OCI-M2 (cell line): ENCODE results near the gene VASH2.

Experiments used
- DNase-seq: peaks from one replicate; lab custom pipeline; 2025; ENCODE audit not compliant: unreplicated experiment; lab: John Stamatoyannopoulos, UW

The VASH2 gene

GRCh38 chr1:212930986-212931678 is 19.2 kb upstream of the VASH2 start:
- DNase-seq, result no peak

- no peak for DNase-seq
These were observed 16.4 kb upstream of the VASH2 start for GRCh38 chr1:212933815-212934471.

GRCh38 chr1:212935387-212935981 is 14.9 kb upstream of the VASH2 start:
- DNase-seq, result no peak

- no peak for DNase-seq
These were observed 13.3 kb upstream of the VASH2 start for GRCh38 chr1:212937034-212937433.

- no peak for DNase-seq
These were observed 11.5 kb upstream of the VASH2 start for GRCh38 chr1:212938846-212939245.

GRCh38 chr1:212941452-212941851 is 8.9 kb upstream of the VASH2 start:
- DNase-seq, result no peak

- no peak for DNase-seq
These were observed 7.5 kb upstream of the VASH2 start for GRCh38 chr1:212942679-212943392.

GRCh38 chr1:212943393-212943710 is 7.0 kb upstream of the VASH2 start:
- DNase-seq, result no peak

GRCh38 chr1:212944229-212944901 is 6.0 kb upstream of the VASH2 start:
- DNase-seq, result no peak

GRCh38 chr1:212945056-212945455 is 5.3 kb upstream of the VASH2 start:
- DNase-seq, result no peak

GRCh38 chr1:212945463-212946160 is 4.7 kb upstream of the VASH2 start:
- no peak for DNase-seq

- DNase-seq, result no peak
These were observed 3.5 kb upstream of the VASH2 start for GRCh38 chr1:212946872-212947271.

GRCh38 chr1:212949771-212950170 is 570 bp upstream of the VASH2 start:
- DNase-seq, result no peak

- DNase-seq, result no peak
These were observed 995 bp downstream of the VASH2 start for GRCh38 chr1:212951126-212951946.

GRCh38 chr1:212951947-212952640 is 1.8 kb downstream of the VASH2 start:
- no peak for DNase-seq

GRCh38 chr1:212952641-212952976 is 2.3 kb downstream of the VASH2 start:
- no peak for DNase-seq

GRCh38 chr1:212953321-212953720 is 3.0 kb downstream of the VASH2 start:
- DNase-seq, result no peak

- no peak for DNase-seq
These were observed 4.2 kb downstream of the VASH2 start for GRCh38 chr1:212954514-212954913.

GRCh38 chr1:212955098-212955497 is 4.8 kb downstream of the VASH2 start:
- DNase-seq, result no peak
